Ovary (tissue), 9 donors: ENCODE measurements around the gene PHACTR3. TPM values are rescaled to one million over a fixed set of nuclear protein-coding genes. Genes with fewer than 3 reads are reported as not detected.

Experiments used
- DNase-seq, 5 donors: peaks; one replicate each; pipeline ENCODE4 v3.0.0-alpha.2; 2019 to 2020
- H3K27ac ChIP-seq, 2 donors: fragments of 200-600 bp; one replicate each; pipeline versions ENCODE4 v1.5.1 to v1.8.0; 2019 to 2022
- H3K27me3 ChIP-seq: fragments of 200-600 bp; one replicate; pipeline ENCODE4 v1.8.0; 2022
- H3K36me3 ChIP-seq: fragments of 200-600 bp; sonication (generic); one replicate; pipeline ENCODE4 v1.5.1; 2019
- H3K4me1 ChIP-seq: one replicate; pipeline ENCODE4 v1.8.1; 2013; ENCODE audit warnings: mild to moderate bottlenecking, moderate library complexity; ENCODE audit not compliant: insufficient read depth
- H3K4me3 ChIP-seq: fragments of 200-600 bp; sonication (generic); one replicate; pipeline ENCODE4 v1.5.1; 2017
- H3K9me3 ChIP-seq, 2 donors: fragments of 200-600 bp in 1 of 2; sonication (generic) in 1 of 2; one replicate each; pipeline versions ENCODE4 v1.5.1 to v1.8.1; 2013 to 2019; ENCODE audit warnings: mild to moderate bottlenecking in 1 of 2, moderate library complexity in 1 of 2
- EP300 ChIP-seq: sonication (generic); formaldehyde crosslinking; IDR thresholded peaks from one replicate; pipeline ENCODE4 v1.6.1; 2017; ENCODE audit warnings: antibody characterized with exemption
- POLR2A ChIP-seq: fragments of 450-650 bp; IDR thresholded peaks from one replicate; pipeline ENCODE4 v1.6.1; 2017; ENCODE audit warnings: antibody characterized with exemption, mild to moderate bottlenecking, moderate library complexity
- WGBS, 3 donors: extraction: QIAGEN DNeasy Blood & Tissue Kit in 1 of 3; methylation state at CpG; one replicate each; pipeline versions ENCODE4 v1.1.5 to v1.1.7; 2013 to 2017; 5-methylcytosine and 5-hydroxymethylcytosine counted together
- intact Hi-C, 4 donors: fragments of 100-400 bp; cut with DNase I; formaldehyde crosslinking; loops; one replicate each; pipeline versions ENCODE4 v1.11.0 to v1.15.1; 2022 to 2023
- polyA plus RNA-seq, 2 donors: library from polyadenylated mRNA; stranded (reverse); fragments of 200-250 nt in 1 of 2; fragments of 350-450 nt in 1 of 2; fragmentation: Illumina TruSeq in 1 of 2; extraction: RNeasy Lipid Tissue Mini Kit (QIAGEN cat#74804) in 1 of 2; gene quantifications; one replicate each; pipeline ENCODE4 v1.2.3, GENCODE V29; 2013 to 2014
- total RNA-seq, 7 donors: library from RNA; depleted of rRNA in 2 of 7; stranded (reverse); fragments of >200 nt in 2 of 7; fragmentation: NEBNext Ultra II Directional in 3 of 7; extraction: Animal tissue kit (Norgen Biotek cat#: 25700) in 3 of 7; gene quantifications; one replicate each; pipeline versions ENCODE4 v1.1.0 to v1.2.4, GENCODE V29; 2016 to 2023
- TF ChIP-seq, protein P1 (sequence below), 3 donors: fragments of 450-650 bp in 2 of 3; fragments of 200-600 bp in 1 of 3; IDR thresholded peaks; one replicate each; pipeline versions ENCODE4 v1.5.1 to v1.8.0; 2016 to 2022; ENCODE audit warnings: antibody characterized with exemption in 3 of 3, mild to moderate bottlenecking in 1 of 3
- donor health status: DM: no; HTN: no; CAD: no; lungs with moderate emphysema.
- donor health status: DM: no; HTN: no; CAD: no.
- donor health status: Bipolar disorder and iron deficiency.
- donor health status: DM: yes; HTN: yes; CAD: no.
- donor health status: DM: no; HTN: no; CAD: no.
- donor health status: DM: yes; HTN: yes; CAD: no.

PHACTR3 gene
- total and polyA plus RNA-seq, 9 donors: 5.7 to 19.0 (median 9.1) TPM

DNA sequence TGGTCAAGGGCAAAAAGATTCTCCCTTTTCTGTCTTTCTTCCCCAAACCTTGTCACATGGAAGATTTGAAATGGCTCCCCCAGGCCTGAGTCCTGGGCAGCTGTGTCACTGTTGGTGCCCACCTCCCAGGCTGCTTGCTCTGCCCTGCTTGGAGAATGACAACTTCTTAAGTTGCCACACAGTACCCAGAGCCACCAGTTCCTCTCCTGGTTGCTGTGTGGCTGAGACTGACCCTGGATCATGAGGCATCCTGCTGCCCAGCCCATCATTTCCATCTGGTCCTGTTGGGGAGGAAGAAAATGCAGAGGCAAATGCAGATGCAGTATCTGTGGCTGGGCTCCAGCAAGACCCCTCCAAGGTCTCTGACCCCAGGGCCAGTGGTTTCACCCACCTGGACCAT lies 113.7 kb downstream of the PHACTR3 start:
- H3K9me3 ChIP-seq: no peaks in the 10 kb centered on the region
- H3K36me3 ChIP-seq: no peaks in the 10 kb centered on the region
- peaks cover 6% of the 10 kb centered on the region for H3K4me1 ChIP-seq
- no peaks in the 10 kb centered on the region for H3K27me3 ChIP-seq
- H3K4me3 ChIP-seq: no peak overlapping the region
- no peak for DNase-seq
- intact Hi-C loops: no loop called here
- no peak for TF ChIP-seq EP300
- TF ChIP-seq, protein P1, sequence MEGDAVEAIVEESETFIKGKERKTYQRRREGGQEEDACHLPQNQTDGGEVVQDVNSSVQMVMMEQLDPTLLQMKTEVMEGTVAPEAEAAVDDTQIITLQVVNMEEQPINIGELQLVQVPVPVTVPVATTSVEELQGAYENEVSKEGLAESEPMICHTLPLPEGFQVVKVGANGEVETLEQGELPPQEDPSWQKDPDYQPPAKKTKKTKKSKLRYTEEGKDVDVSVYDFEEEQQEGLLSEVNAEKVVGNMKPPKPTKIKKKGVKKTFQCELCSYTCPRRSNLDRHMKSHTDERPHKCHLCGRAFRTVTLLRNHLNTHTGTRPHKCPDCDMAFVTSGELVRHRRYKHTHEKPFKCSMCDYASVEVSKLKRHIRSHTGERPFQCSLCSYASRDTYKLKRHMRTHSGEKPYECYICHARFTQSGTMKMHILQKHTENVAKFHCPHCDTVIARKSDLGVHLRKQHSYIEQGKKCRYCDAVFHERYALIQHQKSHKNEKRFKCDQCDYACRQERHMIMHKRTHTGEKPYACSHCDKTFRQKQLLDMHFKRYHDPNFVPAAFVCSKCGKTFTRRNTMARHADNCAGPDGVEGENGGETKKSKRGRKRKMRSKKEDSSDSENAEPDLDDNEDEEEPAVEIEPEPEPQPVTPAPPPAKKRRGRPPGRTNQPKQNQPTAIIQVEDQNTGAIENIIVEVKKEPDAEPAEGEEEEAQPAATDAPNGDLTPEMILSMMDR (IDR thresholded peaks at IDR 0.05): no peak
- TF ChIP-seq POLR2A: no peak
- H3K27ac ChIP-seq: no peak overlapping the region

DNA sequence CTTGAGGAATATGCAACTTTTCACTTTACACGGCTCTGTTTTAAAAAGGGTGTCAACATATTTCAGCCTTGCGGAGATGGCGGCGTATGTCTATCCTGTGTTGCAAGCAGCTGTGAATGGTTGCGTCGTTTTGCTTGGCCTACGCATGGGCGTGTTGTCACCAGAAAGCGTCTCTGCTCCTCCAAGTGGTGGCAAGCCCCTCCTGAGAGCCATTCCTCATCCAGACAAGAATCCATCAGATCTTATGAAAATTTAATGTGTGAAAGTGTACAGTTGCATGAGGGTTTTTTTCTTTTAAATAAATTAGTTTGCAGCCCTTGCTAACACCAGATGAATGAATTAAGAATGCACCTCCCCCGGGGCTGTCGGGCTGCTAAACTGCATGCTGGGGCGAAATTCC lies 114.4 kb downstream of the PHACTR3 start:
- intact Hi-C loops: no loop called here
- Histone ChIP-seq H3K27me3 (no peaks in the 10 kb centered on the region), H3K4me3 (no peak overlapping the region), H3K36me3 (no peaks in the 10 kb centered on the region), H3K4me1 (peaks cover 6% of the 10 kb centered on the region), H3K27ac (no peak overlapping the region), H3K9me3 (no peaks in the 10 kb centered on the region)
- WGBS, 3 donors: 91 to 92% (median 92%) methylated on average over 12 of the region's 12 CpGs
- DNase-seq: no peak
- TF ChIP-seq POLR2A (no peak), EP300 (no peak)
- TF ChIP-seq, protein P1 (IDR thresholded peaks at IDR 0.05): no peak

DNA sequence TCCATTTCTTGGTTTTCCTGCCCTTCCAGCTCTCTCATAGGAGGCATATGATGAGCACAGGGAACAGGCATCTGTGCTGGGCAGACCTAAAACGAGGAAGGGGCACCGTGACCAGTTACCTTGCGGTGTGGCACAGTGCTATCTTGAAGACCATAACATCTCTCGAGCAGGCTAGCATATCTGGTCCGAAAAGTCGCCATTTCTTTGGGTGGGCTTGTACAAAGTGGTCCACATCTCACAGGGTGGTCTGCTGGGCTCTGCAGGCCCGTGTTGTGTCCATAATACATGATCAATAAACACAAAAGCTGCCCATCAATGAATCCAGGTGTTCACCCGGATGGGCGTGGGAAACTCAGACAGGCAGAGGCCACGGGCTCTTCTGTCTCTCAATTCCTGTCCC lies 115.7 kb downstream of the PHACTR3 start:
- intact Hi-C loops: no loop called here

DNA sequence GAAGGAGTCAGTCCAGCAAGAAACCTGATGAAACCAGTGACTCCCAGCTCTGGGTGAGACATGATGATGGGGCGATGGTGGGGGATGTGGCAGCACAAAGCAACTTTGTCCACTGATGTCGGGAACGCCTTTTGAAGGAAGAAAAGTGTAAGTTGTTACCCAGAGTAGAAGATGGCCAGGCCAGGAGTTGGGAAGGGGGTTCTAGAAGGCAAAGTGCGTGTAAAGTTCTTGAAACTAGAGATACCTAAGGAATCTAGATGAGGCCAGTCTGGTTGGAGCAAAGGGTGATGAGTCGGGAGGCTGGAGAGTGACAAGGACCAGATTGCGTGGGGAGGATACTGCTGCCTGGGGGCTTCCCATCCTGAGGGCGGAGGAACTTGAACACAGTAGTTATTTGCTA lies 117.0 kb downstream of the PHACTR3 start:
- Histone ChIP-seq H3K27me3 (no peaks in the 10 kb centered on the region), H3K4me1 (peaks cover 8% of the 10 kb centered on the region), H3K27ac (no peak overlapping the region), H3K4me3 (no peak overlapping the region), H3K9me3 (no peaks in the 10 kb centered on the region), H3K36me3 (no peaks in the 10 kb centered on the region)
- no peak for TF ChIP-seq POLR2A
- intact Hi-C loops: no loop called here
- WGBS, 3 donors: 95 to 97% (median 97%) methylated on average over 7 of the region's 7 CpGs
- DNase-seq: no peak

More for the DNA sequence above, 115.7 kb downstream of the PHACTR3 start:
- Histone ChIP-seq H3K4me1 (peaks cover 6% of the 10 kb centered on the region), H3K27ac (no peak overlapping the region), H3K27me3 (no peaks in the 10 kb centered on the region), H3K9me3 (no peaks in the 10 kb centered on the region), H3K36me3 (no peaks in the 10 kb centered on the region), H3K4me3 (no peak overlapping the region)
- no peak for DNase-seq
- TF ChIP-seq EP300 (no peak), POLR2A (no peak)
- TF ChIP-seq, protein P1 (IDR thresholded peaks at IDR 0.05): no peak
- WGBS, 3 donors: 84 to 95% (median 90%) methylated on average over 10 of the region's 10 CpGs

DNA sequence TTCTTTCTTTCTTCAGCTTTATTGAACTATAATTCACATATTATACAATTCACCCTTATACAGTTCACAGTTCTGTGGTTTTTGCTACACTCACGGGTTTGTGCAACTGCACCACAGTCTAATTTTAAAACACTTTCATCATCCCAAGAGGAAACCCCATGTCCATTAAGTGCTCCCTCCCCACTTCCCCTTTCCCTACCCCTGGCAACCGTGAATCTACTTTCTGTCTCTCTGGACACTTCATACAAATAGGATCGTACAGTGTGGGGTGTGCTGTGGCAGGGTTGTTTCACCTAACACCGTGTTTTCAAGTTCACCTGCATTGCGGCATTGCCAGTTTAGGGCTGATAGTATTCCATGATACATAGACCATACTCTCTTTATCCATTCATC lies 118.8 kb downstream of the PHACTR3 start:
- TF ChIP-seq EP300 (no peak), POLR2A (no peak)
- TF ChIP-seq, protein P1 (IDR thresholded peaks at IDR 0.05): no peak
- DNase-seq: no peak
- H3K4me1 ChIP-seq: peaks cover 10% of the 10 kb centered on the region

More for the DNA sequence above, 118.8 kb downstream of the PHACTR3 start:
- no peak overlapping the region for H3K4me3 ChIP-seq
- WGBS, 3 donors: 76 to 87% (median 79%) methylated on average over 5 of the region's 5 CpGs
- no peaks in the 10 kb centered on the region for H3K9me3 ChIP-seq
- intact Hi-C loops: no loop called here
- no peak overlapping the region for H3K27ac ChIP-seq
- no peaks in the 10 kb centered on the region for H3K36me3 ChIP-seq
- no peaks in the 10 kb centered on the region for H3K27me3 ChIP-seq
